Stomach (tissue), 4 donors: ENCODE measurements around the gene PTPRF.

Experiments
- CTCF ChIP-seq, 7 experiments: fragments of 450-650 bp in 4 of 7; fragments of 200-600 bp in 3 of 7; sonication (generic) in 3 of 7; IDR thresholded peaks; one replicate each; pipeline ENCODE4 v1.5.1; 2016 to 2019; ENCODE audit warnings: antibody characterized with exemption in 7 of 7, control low read depth in 2 of 7, mild to moderate bottlenecking in 1 of 7
- EP300 ChIP-seq: sonication (generic); formaldehyde crosslinking; IDR thresholded peaks from one replicate; pipeline ENCODE4 v1.6.1; 2017; ENCODE audit warnings: antibody characterized with exemption
- POLR2A ChIP-seq, 4 donors: fragments of 450-650 bp; IDR thresholded peaks; one replicate each; pipeline ENCODE4 v1.6.1; 2016; ENCODE audit warnings: antibody characterized with exemption in 4 of 4, control low read depth in 2 of 4, mild to moderate bottlenecking in 1 of 4, moderate library complexity in 1 of 4
- POLR2AphosphoS5 ChIP-seq, 3 donors: sonication (generic); formaldehyde crosslinking; IDR thresholded peaks; one replicate each; pipeline ENCODE4 v1.6.1; 2016; ENCODE audit warnings: antibody characterized with exemption in 3 of 3

DNA sequence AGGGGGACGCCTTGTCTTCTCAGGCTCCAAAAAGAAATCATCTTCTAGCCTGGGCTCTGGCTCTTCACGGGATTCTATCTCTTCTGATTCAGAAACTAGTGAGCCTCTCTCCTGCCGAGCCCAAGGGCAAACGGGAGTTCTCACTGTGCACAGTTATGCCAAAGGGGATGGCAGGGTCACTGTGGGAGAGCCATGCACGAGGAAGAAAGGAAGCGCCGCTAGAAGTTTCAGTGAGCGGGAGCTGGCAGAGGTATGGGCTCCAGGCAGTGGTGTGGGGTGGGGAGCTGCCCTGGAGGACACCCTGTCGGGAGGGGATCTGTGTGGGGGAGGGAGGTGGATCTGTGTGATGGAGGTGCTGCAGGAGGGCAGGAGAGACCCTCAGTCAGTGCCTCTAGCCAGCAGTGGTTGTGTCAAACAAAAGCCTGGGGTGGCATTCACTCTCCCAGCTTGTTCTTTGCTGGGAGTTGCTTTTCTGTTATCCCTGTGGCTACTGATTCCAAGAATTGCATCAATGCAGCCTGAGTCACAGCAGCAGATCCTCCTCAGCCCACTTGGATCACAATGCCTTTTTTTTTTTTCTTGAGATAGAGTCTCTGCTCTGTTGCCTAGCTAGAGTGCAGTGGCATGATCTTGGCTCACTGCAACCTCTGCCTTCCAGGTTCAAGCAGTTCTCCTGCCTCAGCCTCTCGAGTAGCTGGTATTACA is 141.1 kb downstream of the PTPRF start:
- TF ChIP-seq CTCF (IDR thresholded peaks at IDR 0.05) = no peak
- no peak for TF ChIP-seq POLR2AphosphoS5 (IDR thresholded peaks at IDR 0.05)
- no peak for TF ChIP-seq POLR2A (IDR thresholded peaks at IDR 0.05)
- TF ChIP-seq EP300 = no peak
